NCI-H226 (cell line): ENCODE results near the gene COL13A1.
A peak's percentile ranks its signal among the peaks of the same experiment; 100 is the strongest.

Experiments
- DNase-seq: peaks from one replicate; pipeline ENCODE4 v3.0.0-alpha.2; 2015

COL13A1 gene

GRCh38 chr10:69914398-69915214, 112.9 kb downstream of the COL13A1 start:
- peak; percentile 36 for DNase-seq

- DNase-seq, result no peak
Observed at GRCh38 chr10:69915215-69915560, 113.5 kb downstream of the COL13A1 start.

- no peak for DNase-seq
Observed at GRCh38 chr10:69916118-69916517, 114.4 kb downstream of the COL13A1 start.

- no peak for DNase-seq
Observed at GRCh38 chr10:69918036-69918435, 116.3 kb downstream of the COL13A1 start.

GRCh38 chr10:69919250-69919649, 117.5 kb downstream of the COL13A1 start:
- DNase-seq, result no peak

- DNase-seq, result no peak
Observed at GRCh38 chr10:69925111-69925510, 123.4 kb downstream of the COL13A1 start.

GRCh38 chr10:69928339-69928738, 126.6 kb downstream of the COL13A1 start:
- no peak for DNase-seq

GRCh38 chr10:69929575-69929974, 127.9 kb downstream of the COL13A1 start:
- no peak for DNase-seq

- no peak for DNase-seq
Observed at GRCh38 chr10:69934768-69935167, 133.1 kb downstream of the COL13A1 start.

- DNase-seq, result no peak
Observed at GRCh38 chr10:69936091-69936490, 134.4 kb downstream of the COL13A1 start.

- DNase-seq, result no peak
Observed at GRCh38 chr10:69938541-69938991, 136.9 kb downstream of the COL13A1 start.

- no peak for DNase-seq
Observed at GRCh38 chr10:69939061-69939460, 137.4 kb downstream of the COL13A1 start.

- no peak for DNase-seq
Observed at GRCh38 chr10:69939481-69939880, 137.8 kb downstream of the COL13A1 start.

GRCh38 chr10:69941730-69942129, 140.0 kb downstream of the COL13A1 start:
- no peak for DNase-seq

GRCh38 chr10:69943292-69943820, 141.7 kb downstream of the COL13A1 start:
- no peak for DNase-seq

GRCh38 chr10:69944761-69945160, 143.1 kb downstream of the COL13A1 start:
- no peak for DNase-seq

- DNase-seq, result no peak
Observed at GRCh38 chr10:69948261-69948660, 146.6 kb downstream of the COL13A1 start.

- no peak for DNase-seq
Observed at GRCh38 chr10:69949770-69950169, 148.1 kb downstream of the COL13A1 start.

GRCh38 chr10:69951658-69952057, 150.0 kb downstream of the COL13A1 start:
- no peak for DNase-seq

- DNase-seq, result no peak
Observed at GRCh38 chr10:69952069-69952800, 150.5 kb downstream of the COL13A1 start.

- DNase-seq, result no peak
Observed at GRCh38 chr10:69952821-69953221, 151.1 kb downstream of the COL13A1 start.

- DNase-seq, result no peak
Observed at GRCh38 chr10:69953851-69954250, 152.1 kb downstream of the COL13A1 start.

GRCh38 chr10:69955211-69955805, 153.6 kb downstream of the COL13A1 start:
- no peak for DNase-seq
